NCI-H1092 treated with DMSO at 0.1 percent for 48 hours (cell line): Measurements from ENCODE around the gene EBF3.

Source experiments
- DNase-seq: peaks from one replicate; lab custom pipeline; 2025; lab: John Stamatoyannopoulos, UW

The EBF3 gene

DNA sequence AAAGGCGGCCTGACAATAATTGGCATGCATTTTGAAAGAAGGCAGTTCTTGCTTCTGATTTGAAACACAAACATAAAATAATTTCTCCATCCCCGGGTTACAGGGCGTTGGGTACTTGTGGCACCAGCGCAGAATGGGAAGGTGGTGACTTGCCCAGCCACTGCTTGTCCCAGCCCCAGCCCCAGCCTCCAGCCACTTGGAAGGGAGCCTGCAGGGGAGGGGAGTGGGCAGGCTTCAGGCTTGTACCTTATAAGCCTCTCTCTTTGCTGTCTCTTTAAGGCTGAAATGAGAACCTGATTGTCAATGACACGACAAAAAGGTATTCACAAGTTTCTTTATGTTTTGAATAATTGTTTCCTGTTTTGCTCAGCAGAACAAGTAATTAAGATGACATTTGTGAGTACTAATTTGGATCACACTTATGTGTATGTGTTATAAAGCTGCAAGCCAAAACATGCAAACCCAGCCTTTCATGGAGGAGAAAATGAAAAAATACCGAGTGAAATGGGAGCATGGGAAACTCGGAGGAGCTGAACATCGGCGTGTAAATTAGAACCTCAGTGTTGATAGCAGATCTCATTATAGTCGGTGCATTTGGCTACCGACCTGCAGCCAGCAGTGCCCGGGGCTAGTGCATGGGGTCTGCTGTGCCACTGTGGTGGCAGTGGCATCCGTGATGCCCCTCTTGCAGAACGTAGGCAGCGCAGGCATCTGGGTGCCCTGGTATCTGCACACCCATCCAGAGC, 129.9 kb downstream of the EBF3 start:
- DNase-seq = no peak

DNA sequence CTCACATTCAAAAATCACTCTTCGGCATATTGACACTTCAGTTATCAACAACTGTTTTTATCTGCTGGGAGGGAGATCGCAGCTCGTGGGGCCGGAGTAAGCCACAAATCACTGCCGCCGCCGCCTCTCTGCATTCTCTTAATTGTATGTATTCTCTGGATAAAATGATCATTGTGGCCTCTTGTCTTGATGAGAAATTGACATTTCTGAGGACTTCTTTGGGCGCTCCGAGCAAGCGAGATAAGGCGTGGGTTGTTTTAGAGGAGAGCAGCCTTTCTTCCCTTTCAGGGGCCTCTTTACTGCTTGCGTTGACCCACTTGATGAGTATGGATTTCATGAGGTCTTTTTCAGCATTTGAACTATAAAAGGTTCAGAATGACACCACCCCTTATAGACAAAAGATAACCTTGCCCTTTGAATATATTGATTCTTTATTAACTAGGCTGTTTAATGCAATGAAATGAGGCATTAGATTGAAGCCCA, 130.6 kb downstream of the EBF3 start:
- DNase-seq = no peak

DNA sequence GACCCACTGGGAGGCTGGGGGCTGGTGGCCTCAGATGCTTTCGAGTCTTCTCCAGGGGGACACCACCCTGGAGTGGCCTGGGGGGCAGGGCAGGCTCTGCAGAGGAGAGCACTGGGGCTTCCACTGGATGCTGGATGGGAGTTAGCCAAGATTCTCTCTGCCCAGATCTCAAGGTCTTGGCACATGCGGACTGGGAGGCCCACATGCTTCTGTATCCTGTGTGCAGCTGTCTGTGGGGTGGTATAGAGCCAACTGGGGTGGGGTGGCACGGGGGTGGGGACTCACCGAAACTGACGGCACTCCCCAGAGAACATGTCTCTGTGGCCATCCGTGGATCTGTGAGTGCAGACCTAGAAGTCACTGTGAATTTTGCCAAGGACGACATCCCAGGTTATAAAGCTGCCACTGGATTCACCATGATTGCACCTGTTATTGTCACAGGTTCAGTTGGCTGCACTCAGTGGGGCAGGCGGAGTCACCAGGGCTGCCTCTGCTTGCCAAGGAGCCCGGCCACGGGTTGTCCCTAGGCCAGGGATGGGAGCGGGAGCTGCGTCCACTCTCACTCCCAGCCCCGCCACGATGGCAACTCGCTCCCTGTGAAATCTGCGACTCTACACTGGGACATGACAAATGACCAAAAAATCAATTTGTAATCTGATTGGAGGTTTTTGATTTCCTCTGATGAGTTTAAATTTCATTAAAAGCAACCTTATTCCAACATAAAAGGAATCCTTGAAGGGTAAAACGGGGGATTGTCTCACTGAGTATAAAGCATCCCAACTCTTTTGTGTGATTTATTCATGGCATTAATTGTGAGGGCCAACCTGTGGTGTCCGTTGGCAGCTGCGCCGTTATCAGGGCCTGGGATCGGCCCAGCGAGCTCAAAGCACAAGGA, 131.3 kb downstream of the EBF3 start:
- no peak for DNase-seq

DNA sequence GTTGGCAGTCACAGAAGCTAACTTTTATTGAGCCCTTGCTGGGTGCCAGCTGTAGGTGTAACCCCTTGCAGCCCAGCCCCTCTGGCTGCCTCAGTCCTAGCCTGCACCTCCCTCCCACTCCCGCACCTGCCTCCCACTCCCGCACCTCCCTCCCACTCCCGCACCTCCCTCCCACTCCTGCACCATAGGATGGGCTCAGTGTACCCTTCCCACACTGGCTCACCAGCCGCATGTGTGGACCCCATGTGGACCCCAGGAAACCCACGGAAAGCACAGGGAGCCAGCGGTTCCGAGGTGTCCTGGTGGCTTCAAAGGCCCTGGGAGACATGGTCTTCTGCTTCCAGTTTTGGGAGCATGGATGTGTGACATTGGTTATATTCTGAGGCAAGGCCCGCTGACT, 132.9 kb downstream of the EBF3 start:
- DNase-seq = no peak

DNA sequence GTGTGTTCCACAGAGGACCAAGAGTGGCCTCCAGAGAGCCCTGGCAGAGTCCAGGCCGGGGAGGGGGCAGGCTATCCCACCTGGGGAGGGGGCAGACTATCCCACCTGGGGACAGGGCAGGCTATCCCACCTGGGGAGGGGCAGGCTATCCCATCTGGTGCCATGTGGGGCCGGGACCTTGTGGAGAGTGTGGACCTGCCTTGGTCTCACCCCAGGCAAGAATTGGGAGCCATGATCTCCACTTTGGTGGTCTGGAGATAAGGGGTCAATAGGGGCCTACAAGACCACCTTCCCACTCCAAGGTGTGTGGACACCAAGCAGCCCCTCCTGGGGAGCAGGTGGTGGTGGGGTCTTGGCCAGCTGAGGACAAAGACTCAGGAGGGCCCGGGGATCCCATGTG, 138.2 kb downstream of the EBF3 start:
- DNase-seq = no peak

DNA sequence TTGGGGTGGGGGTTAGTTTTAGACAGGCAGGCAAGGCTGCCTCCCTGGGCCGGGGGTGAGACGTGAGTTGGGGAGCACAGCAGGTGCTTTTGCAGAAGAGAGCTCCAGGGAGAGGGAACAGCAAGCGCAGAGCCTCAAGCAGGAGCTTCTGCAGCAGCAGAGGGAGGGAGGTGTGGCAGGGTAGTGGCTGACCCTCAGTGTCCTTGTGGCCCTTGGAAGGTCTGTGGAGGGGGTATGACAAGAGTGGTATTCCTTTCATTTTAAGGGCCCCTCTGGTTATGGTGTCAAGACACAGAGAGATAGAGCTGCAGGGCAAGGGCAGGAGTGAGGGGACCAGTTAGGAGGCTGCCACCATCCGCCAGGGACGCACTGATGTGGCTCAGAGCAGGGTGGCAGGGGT, 138.9 kb downstream of the EBF3 start:
- DNase-seq = no peak

DNA sequence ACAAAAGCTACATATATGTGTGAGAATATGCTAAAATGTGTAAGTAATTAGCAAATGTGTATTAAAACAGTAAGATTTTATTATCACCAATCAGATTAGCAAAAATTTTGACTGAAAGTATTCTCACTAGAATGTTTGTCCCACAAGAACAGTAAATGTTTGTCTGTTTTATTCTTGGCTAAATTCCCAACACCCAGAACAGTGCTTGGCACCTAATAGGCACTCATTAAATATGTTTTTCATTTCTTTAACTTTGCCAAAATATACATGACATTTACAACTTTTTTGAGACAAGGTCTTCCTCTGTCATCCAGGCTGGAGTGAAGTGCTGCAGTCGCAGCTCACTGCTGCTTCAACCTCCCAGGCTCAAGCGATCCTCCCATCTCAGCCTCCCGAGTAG, 143.6 kb downstream of the EBF3 start:
- DNase-seq = no peak

DNA sequence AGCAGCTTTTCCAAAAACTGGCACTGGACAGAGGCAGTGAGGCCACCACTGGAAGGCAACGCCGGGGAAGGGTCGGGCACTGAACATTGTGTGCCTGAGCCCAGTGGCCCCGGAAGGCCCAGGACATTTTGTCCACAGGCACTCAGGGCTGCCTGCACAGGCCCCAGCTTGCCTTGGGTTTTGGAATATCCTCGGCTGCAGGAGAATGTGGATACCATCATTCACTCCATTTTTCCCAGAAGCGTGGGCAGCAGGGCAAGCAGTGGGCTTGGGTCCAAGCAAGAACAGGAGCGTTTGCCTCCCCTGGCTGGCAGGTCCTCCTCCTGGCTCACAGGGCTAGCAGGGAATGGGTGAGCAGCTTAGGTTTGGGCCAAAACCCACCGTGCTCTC, 147.4 kb downstream of the EBF3 start:
- DNase-seq = no peak

DNA sequence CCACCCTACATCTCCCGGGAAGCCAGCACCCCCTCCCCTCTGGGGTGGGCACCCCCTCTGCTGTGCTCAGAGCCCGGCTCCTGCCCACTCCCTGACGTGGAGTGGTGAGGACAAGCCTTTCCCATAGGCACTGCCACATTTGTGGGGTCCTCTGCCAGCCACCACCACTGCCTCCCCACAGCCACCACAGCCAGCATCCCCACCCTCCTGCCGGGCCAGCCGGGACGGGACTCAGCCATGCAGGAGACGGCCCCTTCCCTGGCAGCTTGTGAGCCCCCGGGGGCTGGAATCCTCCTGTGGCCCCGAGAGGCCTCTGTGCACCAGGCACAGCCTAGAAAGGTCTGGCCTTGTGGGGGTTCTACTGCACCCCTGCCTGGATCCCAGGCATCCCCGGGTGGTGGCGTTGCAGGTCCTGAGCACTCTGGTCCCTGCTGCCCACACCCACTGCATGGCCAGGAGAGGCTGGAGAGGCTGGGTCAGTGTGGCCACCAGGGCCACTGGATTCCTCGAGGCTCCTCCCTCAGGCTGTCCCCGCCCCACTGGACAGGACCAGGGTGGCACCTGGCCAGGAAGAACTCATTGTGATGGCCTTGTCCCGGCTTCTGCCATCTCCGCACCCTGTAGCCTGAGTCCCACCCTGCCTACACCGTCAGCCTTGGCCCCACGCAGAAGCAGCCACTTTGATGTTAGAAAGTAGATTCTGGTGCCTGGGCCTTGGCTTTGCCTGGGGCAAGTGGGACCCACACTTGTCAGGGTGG, 148.0 kb downstream of the EBF3 start:
- no peak for DNase-seq

DNA sequence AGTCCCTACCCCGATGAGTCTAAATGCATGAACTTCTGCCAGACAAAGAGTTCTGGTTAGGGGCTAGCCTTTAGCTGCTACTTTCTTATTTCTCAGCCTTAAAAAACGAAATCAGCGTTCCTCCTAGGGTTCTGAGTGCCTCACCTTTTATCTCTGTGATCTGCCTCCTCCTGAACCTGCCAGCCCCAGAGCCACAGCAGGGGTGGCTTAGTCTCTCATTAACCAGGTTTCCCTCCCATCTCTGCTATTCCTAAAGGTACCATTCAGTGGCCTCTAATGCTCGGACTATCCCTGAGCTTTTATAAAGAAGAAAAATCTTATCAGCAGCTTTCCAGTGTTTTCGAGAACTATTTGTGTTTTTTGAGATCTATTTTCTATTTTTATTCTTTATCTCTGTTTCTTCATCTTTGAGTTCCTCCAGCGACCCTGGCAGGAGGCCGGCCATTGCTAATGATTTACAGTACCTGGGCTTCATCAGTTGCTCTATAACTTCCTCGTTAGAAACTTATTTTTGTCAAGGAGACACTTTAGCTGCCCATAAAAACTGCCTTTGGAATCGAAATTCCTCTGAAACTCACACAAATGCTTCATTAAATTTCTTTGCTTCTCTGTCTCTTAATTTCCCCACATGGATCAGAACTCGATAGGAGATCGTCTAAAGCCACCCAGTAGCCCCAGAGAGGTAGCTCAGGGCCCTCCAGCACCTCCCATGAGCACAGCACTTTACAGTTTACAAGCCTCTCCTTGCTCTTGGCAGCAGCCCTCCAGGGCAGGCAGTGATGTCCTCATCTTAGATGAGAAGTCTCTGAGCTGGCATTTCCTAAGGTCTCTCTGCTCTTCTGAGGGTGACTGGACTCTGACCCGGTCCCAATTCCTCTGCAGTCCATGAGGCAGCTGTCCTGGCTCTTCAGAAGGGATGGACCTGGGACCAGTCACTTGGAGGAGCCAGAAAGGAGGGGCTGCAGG, 149.1 kb downstream of the EBF3 start:
- DNase-seq = no peak

DNA sequence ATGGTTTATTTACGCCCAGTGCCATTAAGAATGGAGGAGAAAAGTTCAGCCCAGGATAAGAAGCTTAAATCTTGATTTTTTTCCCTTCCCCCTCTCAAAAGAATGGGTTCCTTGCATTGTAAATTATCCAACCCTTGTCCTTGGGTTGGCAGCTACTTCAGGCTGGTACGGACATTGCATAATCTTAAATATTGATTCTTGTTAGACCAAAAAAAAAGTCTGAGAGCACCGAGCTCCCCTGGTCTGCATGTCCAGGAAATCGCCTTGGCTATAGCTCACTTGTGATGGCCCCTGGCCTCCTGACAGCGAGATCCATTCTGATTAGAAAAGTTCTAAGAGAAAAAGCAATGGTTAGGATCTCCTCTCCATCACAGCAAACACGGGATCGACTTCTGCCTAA, 151.7 kb downstream of the EBF3 start:
- no peak for DNase-seq

DNA sequence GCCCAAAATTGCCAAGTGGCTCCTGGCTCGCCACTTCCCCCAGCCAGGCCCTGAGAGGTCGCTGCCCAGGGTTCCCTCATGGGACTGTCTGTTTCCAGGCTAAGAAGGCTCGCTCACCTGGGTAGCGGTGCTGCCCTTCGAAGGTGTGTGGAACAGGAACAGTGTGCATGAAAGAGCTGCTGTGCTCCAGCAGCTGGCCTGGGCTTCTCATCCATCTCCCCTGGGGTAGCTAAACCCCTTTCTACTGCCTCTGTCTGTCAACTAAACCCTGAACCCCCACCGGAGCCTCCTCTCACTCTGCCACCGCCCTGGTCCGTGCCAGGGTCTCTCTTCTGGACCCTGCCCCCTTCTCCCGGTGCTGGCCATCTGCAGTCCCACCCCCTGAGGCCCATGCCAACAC, 152.9 kb downstream of the EBF3 start:
- no peak for DNase-seq

DNA sequence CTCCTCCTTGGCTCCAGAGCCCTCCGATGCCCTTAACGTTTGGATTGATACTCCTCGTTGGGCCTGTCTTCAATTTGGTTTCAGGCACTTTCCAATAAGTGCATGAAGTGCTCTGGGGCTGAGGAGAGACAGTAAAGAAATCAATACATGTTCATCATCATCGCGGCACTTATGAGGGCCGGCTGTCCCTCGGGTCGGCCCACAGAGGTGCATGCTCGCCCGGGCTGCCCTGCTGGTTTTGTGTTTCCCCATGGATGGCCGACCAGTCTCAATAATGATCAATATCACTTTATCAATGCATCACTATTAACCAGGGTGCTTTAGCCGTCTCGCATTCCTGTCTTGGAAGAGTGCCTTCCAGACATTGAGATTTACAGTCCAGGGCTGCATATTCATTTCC, 154.2 kb downstream of the EBF3 start:
- DNase-seq = no peak

DNA sequence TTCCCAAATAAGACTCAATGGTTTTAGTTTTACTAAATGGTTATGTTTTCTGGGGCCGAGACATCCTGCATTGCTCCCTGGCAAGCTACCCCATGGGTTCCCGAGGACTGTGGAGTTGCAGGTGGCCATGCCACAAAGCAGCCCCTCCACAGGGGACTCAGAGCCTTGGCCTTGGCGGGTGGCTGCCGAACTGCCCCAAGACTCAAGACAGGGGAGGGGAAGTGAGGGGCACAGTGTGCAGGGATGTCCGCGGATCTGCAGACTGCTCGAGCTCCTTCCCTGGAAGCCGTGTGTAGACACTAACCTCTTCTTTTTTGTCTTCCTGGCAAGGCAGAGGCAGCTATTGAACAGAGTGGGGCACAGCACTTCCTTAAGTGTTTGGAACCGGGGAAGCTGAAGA, 154.6 kb downstream of the EBF3 start:
- no peak for DNase-seq

DNA sequence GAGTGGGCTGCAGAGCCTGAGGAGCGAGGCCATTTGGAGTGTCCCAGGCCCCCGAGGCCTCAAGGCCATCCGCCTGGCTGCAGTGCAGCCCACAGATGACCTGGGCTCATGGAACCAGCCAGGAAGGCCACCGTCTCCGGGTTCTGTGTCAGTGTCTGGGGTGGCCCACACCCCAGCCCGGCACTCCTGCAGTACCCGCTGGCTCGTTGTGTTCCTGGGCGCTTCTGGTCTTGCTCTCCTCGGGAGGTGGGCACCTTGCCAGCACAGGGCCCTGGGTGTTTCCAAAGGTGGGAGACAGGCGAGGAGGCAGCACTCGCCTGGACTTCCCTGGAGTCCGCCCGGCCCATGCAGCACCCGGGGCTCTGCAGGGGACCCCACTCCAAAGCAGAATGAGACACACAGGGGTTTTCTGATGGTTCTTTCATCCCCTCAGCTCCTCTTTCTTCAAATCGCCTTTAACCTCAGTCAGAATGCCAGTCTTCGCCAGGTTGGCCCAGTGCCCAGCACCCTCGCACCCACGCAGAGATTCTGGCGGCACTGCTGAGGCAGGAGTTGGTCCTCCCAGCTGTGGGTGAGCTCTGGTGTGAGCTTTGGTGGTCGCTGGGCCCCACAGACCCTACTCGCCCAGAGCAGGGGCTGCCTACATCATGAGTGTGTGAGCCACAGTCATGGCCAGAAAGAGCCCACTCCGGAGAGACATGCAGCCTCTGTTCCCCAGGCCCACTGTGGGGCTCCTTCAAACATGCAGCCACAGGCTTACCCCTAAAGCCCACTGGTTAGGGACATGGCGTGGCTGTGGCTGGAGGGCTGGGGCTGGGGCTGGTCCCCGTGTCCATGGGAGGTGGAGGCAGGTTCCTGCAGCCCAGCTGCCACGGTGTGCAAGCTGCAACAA, 155.7 kb downstream of the EBF3 start:
- no peak for DNase-seq

DNA sequence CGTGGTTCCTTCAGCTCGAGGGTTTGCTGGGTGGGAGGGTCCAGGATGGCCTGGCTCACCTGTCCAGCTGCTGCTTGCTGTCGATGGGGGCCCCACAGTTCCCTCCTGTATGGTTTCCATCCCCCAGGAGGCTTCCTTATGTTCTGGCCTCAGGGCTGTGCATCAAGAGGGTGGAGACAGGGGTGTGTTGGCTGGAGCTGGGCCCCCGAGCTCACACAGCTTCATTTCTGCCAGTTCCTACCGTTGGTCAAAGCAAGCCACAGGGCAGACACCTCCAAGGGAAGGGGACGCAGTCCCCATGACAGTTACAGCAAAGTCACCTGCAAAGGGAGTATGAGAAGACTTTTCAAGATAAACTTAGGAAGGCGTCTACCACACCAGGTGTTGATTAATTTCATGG, 156.9 kb downstream of the EBF3 start:
- no peak for DNase-seq

DNA sequence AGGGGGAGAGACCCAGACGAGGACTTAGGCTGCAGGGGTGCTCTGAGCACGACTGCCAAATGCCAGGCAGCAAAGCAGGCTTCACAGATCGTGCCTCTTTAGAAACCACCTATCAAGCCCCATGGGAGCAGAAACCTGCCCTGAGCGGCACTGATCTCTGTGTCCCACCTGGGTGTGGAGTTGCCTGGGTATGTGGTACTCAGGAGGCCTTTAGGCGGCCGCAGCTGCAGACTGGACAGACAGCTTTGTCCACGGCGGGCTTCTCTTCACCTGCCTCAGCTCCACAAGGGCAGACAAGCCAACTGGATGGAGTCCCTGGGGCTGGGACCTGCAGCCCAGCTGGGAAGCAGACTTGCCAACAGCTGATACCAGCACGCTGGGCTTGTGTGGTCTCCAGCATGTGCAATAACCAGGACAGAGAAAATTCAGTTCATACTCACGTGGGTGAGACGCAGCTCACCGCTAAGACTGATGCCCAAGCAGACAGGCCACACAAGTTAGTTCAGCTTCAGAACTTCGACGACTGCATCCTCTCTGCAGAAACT, 163.2 kb downstream of the EBF3 start:
- DNase-seq = no peak

DNA sequence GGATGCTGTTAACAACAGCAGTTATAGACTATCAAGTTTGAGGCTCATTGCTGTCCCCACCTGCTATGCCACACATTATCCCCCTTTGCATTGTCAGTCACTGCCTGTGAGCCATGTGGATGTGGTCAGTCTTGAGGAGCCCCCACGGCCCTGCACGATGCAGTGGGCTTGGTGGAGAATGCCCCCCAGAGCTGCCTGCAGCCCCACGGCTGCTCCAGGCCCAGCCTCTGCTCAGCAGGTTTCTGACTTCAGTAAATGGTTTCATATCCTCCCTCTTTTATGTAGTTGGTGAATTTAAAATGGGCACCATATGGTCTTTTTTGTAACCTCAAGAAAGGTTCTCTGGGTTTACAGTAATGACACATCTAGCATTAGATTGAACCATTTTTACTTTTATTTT, 164.1 kb downstream of the EBF3 start:
- DNase-seq = no peak

DNA sequence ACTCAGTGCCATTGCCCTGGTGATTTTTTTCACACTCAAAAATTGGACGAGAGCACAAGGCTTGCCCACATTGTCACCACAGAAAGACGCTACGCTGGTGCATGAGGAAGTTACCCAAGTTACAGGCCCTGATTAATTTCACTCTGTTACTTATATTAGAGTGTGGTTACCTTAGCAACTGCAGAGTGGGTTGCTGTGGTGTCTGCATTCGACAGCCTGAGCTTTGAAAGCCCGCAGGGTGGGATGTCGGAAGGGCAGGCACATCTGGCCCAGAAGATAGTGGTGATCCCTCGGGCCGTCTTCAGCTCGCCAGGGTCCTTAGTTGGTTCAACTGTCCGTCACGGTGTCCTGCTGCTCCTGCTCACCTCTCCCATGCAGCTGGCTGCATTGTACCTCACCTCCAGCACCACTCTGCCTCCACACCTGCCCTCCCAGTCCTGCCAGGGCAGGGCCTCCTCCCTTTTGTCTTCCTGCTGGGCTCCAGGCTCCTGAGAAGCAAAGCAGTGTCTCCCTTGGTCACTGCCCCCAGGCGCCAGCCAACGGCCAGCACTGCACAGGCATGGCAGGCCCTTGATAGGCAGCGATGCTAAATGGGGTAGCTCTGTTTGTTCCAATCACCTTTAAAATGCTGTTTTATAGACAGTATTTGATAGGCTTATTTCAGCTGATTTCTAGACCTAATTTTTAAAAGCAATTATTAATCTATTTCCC, 167.2 kb downstream of the EBF3 start:
- DNase-seq = no peak
